ENCODE measurements around the gene ELOA.

ELOA gene

GRCh38 chr1:23810818-23811540 is 67.7 kb downstream of the ELOA start:
- H3K9me3 ChIP-seq (ENCODE audit: control insufficient read depth, insufficient read depth, low read depth, low read length): no peaks in the 10 kb centered on the region
- CTCF ChIA-PET: interaction anchor here (0.6 to 5.3 kb wide), 23 partner anchors 10 to 235 kb away, joined by 3 to 80 read pairs (median 6); partner anchors contain the start of genes FUCA1, GALE, HMGCL and PITHD1
- H3K4me1 ChIP-seq (ENCODE audit: control insufficient read depth, insufficient read depth, low read length): no peaks in the 10 kb centered on the region
- TF ChIP-seq BCL11A (tag by site-specific recombination; IDR thresholded peaks at IDR 0.05; ENCODE audit: low read depth) (no peak), ZNF239 (tag by site-specific recombination; IDR thresholded peaks at IDR 0.05) (no peak), ZNF654 (tag by site-specific recombination; IDR thresholded peaks at IDR 0.05; ENCODE audit: low read depth) (peak; percentile 22), KLF7 (tag by site-specific recombination; IDR thresholded peaks at IDR 0.05; ENCODE audit: borderline replicate concordance) (peak; percentile 49; the same call in 1 of the 2 replicates), CTCF (tag by site-specific recombination; IDR thresholded peaks at IDR 0.05) (peak; percentile 54), KLF1 (tag by site-specific recombination; IDR thresholded peaks at IDR 0.05) (0 out of 2 replicates have a peak, but pooled peaks have one; percentile 17), ZNF548 (tag by site-specific recombination; IDR thresholded peaks at IDR 0.05) (no peak), MEIS1 (CRISPR knock-in tag; IDR thresholded peaks at IDR 0.05; ENCODE audit: borderline replicate concordance) (no peak), ZNF785 (tag by site-specific recombination; IDR thresholded peaks at IDR 0.05) (peak; percentile 73), PRDM10 (tag by site-specific recombination; IDR thresholded peaks at IDR 0.05) (no peak), ZBTB48 (tag by site-specific recombination; IDR thresholded peaks at IDR 0.05) (peak; percentile 30; the same call in 1 of the 2 replicates), ZNF114 (tag by site-specific recombination; IDR thresholded peaks at IDR 0.05) (no peak), SETDB1 (IDR thresholded peaks at IDR 0.05; ENCODE audit: insufficient read length, low read length) (no peak), ZNF169 (tag by site-specific recombination; IDR thresholded peaks at IDR 0.05) (no peak), HIC1 (tag by site-specific recombination; IDR thresholded peaks at IDR 0.05) (no peak), REST (tag by site-specific recombination; IDR thresholded peaks at IDR 0.05) (no peak), SCRT2 (tag by site-specific recombination; IDR thresholded peaks at IDR 0.05) (no peak), ZNF580 (tag by site-specific recombination; IDR thresholded peaks at IDR 0.05) (0 out of 2 replicates have a peak, but pooled peaks have one; percentile 39), ZNF623 (tag by site-specific recombination; IDR thresholded peaks at IDR 0.05) (no peak)
- peaks cover 0 to 59% of the 10 kb centered on the region in 2 experiments; a peak in 1 of 3 replicates for H3K36me3 ChIP-seq (ENCODE audit: control insufficient read depth in 2 of 2, insufficient read depth in 1 of 2, low read length in 2 of 2)
- POLR2A ChIA-PET: interaction anchor here (0.6 to 2.5 kb wide), 7 partner anchors 11 to 467 kb away, joined by 3 to 11 read pairs (median 4); partner anchors contain the start of genes GALE, HMGCL, HNRNPR and PITHD1
- H3K27ac ChIP-seq (ENCODE audit: extremely low read depth, low read depth, low read length): no peak overlapping the region
- H3K4me3 ChIP-seq (ENCODE audit: low read depth, low read length): no peak overlapping the region
